AG04450 (cell line): ENCODE measurements around the gene KCNAB2. TPM values are rescaled to one million over a fixed set of nuclear protein-coding genes. Genes with fewer than 3 reads are reported as not detected.

Experiments used
- CTCF ChIA-PET: fragments of 300-600, 350-600 bp; formaldehyde crosslinking; extraction: SDS; loops from one replicate; lab custom pipeline; 2022; ENCODE audit warnings: antibody characterized with exemption, inconsistent platforms; lab: Charles Lee
- POLR2A ChIA-PET: fragments of 350-600 bp; formaldehyde crosslinking; extraction: SDS; loops from one replicate; lab custom pipeline; 2021; ENCODE audit warnings: antibody characterized with exemption, inconsistent platforms; lab: Yijun Ruan, JAX
- DNase-seq: peaks from one replicate; pipeline ENCODE4 v3.0.0-alpha.2; 2011; ENCODE audit warnings: low read depth, low spot score
- H3K27ac ChIP-seq: one replicate; pipeline ENCODE4 v1.5.1; 2012; ENCODE audit warnings: low read depth, low read length, control low read depth
- H3K27me3 ChIP-seq: one replicate; pipeline ENCODE4 v1.6.0; 2012; ENCODE audit warnings: low read length; ENCODE audit not compliant: control insufficient read depth, insufficient read depth
- H3K4me3 ChIP-seq: 2 replicates; pipeline ENCODE4 v1.5.1; 2011; ENCODE audit warnings: mild to moderate bottlenecking, low read depth, low read length, control low read depth
- H3K9me3 ChIP-seq: 2 replicates; pipeline ENCODE4 v1.5.1; 2012; ENCODE audit warnings: low read length; ENCODE audit not compliant: control insufficient read depth, insufficient read depth
- polyA plus RNA-seq: library from polyadenylated mRNA; depleted of rRNA; stranded (reverse); fragments of >200 nt; gene quantifications from 2 replicates; pipeline ENCODE4 v1.2.3, GENCODE V29; 2011
- TF ChIP-seq, protein P1 (sequence below): IDR thresholded peaks from 2 replicates; pipeline ENCODE4 v1.5.1; 2011; ENCODE audit warnings: low read depth, low read length, control low read depth, inconsistent platforms

The KCNAB2 gene
- polyA plus RNA-seq, 1 experiment = 3.1 TPM

DNA sequence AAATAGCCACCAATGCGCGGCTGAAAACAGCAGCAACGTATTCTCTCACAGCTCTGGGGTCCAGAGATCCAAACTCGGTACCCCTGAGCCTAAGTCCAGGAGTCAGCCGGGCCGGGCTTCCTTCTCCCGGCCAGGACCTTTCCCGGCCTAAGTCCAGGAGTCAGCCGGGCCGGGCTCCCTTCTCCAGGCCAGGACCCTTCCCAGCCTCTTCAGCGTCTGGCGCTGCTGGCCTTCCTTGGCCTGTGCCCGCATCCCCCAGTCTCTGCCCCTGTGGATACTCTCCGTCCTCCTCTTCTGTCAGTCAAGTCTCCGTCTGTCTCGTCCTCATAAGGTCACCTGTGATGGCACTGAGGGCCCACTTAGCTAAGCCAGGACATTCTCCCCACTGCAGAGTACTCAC lies 32.2 kb downstream of the KCNAB2 start:
- CTCF ChIA-PET = no interaction called here
- Histone ChIP-seq H3K27ac (no peak overlapping the region), H3K4me3 (no peak overlapping the region), H3K9me3 (no peaks in the 10 kb centered on the region; the same call in 1 of the 2 replicates), H3K27me3 (peaks cover 34% of the 10 kb centered on the region)
- POLR2A ChIA-PET = no interaction called here
- TF ChIP-seq, protein P1, sequence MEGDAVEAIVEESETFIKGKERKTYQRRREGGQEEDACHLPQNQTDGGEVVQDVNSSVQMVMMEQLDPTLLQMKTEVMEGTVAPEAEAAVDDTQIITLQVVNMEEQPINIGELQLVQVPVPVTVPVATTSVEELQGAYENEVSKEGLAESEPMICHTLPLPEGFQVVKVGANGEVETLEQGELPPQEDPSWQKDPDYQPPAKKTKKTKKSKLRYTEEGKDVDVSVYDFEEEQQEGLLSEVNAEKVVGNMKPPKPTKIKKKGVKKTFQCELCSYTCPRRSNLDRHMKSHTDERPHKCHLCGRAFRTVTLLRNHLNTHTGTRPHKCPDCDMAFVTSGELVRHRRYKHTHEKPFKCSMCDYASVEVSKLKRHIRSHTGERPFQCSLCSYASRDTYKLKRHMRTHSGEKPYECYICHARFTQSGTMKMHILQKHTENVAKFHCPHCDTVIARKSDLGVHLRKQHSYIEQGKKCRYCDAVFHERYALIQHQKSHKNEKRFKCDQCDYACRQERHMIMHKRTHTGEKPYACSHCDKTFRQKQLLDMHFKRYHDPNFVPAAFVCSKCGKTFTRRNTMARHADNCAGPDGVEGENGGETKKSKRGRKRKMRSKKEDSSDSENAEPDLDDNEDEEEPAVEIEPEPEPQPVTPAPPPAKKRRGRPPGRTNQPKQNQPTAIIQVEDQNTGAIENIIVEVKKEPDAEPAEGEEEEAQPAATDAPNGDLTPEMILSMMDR = no peak
- no peak for DNase-seq

DNA sequence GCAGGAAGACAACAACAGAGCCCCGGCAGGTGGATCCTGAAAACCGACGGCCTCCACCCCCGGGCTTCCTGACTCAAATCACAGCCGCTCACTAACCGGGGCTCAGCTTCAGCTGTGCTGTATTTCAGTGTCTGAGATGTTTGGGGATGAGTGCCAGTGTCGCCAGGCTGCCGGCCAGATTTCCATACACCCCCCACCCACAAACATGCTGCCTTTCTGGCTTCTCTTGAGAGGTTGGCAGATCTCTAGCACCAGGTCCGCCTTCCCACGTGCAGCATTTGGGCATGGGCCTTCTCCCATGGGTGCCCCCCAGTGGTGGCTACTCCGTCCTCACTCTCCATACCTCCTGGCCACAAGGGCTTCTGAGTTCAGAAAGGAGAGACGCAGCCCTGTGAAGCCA lies 34.8 kb downstream of the KCNAB2 start:
- no peaks in the 10 kb centered on the region; the same call in 1 of the 2 replicates for H3K9me3 ChIP-seq
- H3K27ac ChIP-seq = no peak overlapping the region
- ChIA-PET POLR2A (no interaction called here), CTCF (no interaction called here)
- no peak for DNase-seq
- peaks cover 49% of the 10 kb centered on the region for H3K27me3 ChIP-seq
- H3K4me3 ChIP-seq = no peak overlapping the region
- TF ChIP-seq, protein P1 = peak; percentile 37

DNA sequence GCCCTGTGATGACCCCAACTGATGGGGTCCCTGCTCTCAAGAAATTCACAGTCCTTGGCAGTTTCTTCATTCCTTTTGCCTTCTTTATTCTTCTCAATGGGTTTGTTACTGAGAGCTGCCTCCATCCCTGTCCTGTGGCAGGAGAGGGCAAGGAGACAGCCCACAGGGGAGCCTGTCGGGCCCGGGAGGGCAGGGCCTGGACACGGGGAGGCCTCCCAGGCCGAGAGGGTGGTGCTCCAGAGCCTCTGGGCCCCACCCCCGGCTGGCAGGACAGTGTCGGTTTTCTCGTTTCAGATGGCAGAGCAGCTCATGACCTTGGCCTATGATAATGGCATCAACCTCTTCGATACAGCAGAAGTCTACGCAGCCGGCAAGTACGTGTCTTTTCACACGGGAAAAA lies 36.2 kb downstream of the KCNAB2 start:
- no peak overlapping the region for H3K27ac ChIP-seq
- TF ChIP-seq, protein P1 = no peak
- ChIA-PET CTCF (interaction anchor here (1.0 to 1.7 kb wide), 5 partner anchors 8 to 163 kb away, joined by 3 to 6 read pairs (median 4); no protein-coding TSS in a partner anchor), POLR2A (no interaction called here)
- H3K27me3 ChIP-seq = peaks cover 52% of the 10 kb centered on the region
- no peak for DNase-seq
- H3K4me3 ChIP-seq = no peak overlapping the region
- H3K9me3 ChIP-seq = no peaks in the 10 kb centered on the region; the same call in 1 of the 2 replicates

DNA sequence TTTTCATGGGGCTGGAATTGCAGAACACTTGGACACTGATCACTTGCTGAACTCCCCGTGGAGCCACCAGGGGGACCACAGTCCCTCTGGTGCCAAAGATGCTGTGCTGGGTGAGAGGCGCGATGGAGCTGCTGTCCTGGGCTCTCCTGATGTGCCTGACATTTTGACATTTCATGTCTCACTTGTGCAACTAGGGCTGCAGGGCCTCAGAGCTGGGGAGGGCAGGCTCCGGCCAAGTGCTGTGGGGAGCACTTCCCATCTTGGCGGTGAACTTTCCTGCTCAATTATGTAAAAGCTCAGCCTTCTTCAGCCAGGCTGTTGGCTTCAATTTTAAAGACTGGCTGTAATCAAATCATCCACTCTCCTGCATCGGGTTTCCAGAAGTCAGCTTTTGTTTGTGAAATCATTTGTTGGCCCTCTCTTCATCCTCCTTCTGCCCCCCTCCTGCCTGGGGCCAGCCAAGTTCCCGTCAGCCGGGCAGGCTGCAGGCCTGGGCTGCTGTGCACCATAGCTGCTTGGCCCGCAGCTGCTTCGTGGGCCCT lies 36.8 kb downstream of the KCNAB2 start:
- H3K4me3 ChIP-seq = no peak overlapping the region
- H3K27ac ChIP-seq = no peak overlapping the region
- POLR2A ChIA-PET = interaction anchor here (0.9 kb wide), 1 partner anchor 13 kb away, joined by 3 read pairs; no protein-coding TSS in a partner anchor
- CTCF ChIA-PET = interaction anchor here (0.6 to 1.7 kb wide), 8 partner anchors 9 to 163 kb away, joined by 3 to 8 read pairs (median 4); no protein-coding TSS in a partner anchor
- DNase-seq = no peak
- TF ChIP-seq, protein P1 = peak; percentile 42
- peaks cover 57% of the 10 kb centered on the region for H3K27me3 ChIP-seq
- no peaks in the 10 kb centered on the region; the same call in 1 of the 2 replicates for H3K9me3 ChIP-seq

DNA sequence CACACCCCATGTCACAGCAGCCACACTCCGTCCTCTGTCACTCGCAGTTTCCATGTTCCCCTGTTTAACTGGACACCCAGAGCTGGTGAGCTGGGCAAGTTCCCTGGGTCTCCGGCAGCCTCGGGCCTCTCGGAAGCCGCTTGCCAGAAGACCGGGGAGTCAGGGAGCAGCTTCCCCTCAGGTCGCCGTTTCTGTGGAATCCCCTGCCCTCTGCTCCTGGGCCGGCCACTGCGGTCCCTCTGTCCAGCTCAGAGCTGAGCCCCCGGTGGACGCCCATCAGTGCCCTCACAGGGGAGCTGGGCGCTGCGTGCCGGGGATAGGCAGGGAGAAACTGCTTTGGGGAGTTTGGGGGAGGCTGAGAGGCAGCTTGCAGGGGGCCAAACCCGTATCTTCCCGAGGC lies 37.7 kb downstream of the KCNAB2 start:
- CTCF ChIA-PET = interaction anchor here (0.8 to 1.5 kb wide), 5 partner anchors 9 to 168 kb away, joined by 3 to 4 read pairs (median 3); no protein-coding TSS in a partner anchor

More for the DNA sequence above, 37.7 kb downstream of the KCNAB2 start:
- no peak for DNase-seq
- Histone ChIP-seq H3K27me3 (peaks cover 58% of the 10 kb centered on the region), H3K9me3 (no peaks in the 10 kb centered on the region; the same call in 1 of the 2 replicates), H3K27ac (no peak overlapping the region), H3K4me3 (no peak overlapping the region)
- TF ChIP-seq, protein P1 = no peak
- POLR2A ChIA-PET = no interaction called here
